HG02981 (cell line): ENCODE measurements around the gene PPP1R16B.
"Not testable (repeated sequence)": the region's sequence is repeated elsewhere in the genome, so short reads cannot be mapped to it uniquely, and the experiment has no call there.

Experiments used
- ATAC-seq: cut with Tn5 transposase; IDR thresholded peaks from one replicate; pipeline ENCODE4 v1.9.1; 2021; ENCODE audit warnings: mild to moderate bottlenecking, moderate library complexity; ENCODE audit not compliant: unreplicated experiment

PPP1R16B gene

DNA sequence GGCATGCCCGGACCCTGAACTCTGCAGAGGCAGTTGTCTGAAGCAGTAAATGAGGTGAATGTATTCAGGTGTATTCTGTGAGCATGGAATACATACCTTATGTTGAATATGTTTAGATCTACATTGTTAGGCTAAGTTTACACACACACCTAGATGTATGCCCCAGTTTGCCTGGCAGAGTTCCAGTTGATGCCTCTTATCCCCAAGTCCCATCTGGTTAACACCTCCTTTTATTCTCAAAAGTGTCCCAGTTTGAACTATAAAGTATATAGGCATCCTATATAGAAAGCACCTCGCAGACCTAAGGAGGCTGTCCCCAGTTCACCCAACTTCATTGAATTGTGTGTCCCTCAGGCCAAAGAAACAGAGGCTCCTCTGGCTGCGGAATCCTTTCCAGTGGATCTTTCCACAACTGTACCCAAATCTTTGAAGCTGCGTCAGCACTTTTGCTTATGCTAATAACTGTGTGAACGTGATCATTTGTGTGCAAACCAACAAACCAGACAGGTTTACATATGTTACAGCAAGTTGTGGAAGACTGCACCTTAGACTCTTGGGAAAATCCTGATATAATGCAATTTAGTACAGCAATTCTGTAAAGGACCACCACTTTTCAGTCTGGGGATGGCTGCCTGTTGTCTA is 151.9 kb downstream of the PPP1R16B start:
- no peak for ATAC-seq

DNA sequence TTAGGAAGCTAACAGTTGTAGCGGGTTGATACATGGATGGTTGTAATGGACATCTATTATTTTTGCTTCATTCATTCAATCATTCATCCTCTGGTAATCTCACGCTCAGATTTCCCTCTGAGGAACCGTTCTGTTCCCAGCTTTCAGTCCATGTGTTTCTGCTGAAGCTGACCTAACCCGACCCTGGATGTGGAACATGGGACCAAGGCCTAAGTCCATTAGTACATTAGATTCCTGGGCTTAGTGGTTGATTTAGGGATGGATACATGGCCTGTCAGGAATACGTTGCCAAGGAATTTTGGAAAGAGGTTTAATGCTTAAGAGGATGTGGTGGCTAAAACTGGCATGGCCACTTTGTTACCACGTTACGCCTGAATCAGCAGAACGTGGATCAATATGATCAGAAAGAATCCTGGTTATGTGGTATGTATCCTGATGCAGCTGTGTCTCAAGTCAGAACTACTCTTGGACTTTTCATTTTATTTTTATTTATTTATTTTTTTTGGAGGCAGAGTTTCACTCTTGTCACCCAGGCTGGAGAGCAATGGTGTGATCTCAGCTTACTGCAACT is 152.5 kb downstream of the PPP1R16B start:
- no peak for ATAC-seq

DNA sequence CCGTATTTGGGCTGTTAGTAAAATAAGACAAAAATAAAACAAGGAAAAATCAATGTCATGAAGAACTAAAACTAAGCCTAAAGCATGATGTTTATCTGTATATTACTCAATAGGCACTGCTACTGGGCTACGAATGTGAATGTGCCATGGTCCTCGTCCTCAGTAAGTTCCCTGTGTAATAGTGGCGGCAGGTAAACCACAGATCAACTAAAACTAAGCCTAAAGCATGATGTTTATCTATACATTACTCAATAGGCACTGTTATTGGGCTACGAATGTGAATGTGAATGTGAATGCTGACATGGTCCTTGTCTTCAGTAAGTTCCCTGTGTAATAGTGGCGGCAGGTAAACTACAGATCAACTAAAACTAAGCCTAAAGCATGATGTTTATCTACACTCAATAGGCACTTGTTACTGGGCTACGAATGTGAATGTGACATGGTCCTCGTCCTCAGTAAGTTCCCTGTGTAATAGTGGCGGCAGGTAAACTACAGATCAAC is 154.7 kb downstream of the PPP1R16B start:
- ATAC-seq, result not testable (repeated sequence)

DNA sequence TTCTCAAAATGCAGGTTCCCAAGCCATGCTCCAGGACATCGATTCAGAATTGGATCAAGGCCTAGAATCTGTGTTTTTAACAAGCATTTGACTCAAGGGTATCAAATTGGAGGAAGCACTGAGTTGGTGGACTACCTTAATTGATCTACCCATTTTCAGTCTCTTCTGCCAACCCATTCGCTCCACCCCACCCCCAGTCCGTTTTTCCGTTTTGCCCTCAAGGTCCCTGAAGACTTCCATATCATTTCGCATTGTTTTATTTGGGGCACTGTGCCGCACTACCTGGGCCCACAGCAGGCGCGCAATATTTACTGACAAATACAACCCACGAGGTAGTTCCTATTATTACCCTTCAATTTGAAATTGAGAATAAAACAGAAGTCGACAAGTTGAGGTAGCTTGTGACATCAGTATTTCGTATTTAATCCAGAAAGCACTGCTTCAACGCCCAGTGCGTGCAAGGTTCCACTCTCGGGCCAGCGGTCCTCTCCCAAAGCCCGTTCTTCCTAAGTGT is 156.1 kb downstream of the PPP1R16B start:
- ATAC-seq, result no peak

DNA sequence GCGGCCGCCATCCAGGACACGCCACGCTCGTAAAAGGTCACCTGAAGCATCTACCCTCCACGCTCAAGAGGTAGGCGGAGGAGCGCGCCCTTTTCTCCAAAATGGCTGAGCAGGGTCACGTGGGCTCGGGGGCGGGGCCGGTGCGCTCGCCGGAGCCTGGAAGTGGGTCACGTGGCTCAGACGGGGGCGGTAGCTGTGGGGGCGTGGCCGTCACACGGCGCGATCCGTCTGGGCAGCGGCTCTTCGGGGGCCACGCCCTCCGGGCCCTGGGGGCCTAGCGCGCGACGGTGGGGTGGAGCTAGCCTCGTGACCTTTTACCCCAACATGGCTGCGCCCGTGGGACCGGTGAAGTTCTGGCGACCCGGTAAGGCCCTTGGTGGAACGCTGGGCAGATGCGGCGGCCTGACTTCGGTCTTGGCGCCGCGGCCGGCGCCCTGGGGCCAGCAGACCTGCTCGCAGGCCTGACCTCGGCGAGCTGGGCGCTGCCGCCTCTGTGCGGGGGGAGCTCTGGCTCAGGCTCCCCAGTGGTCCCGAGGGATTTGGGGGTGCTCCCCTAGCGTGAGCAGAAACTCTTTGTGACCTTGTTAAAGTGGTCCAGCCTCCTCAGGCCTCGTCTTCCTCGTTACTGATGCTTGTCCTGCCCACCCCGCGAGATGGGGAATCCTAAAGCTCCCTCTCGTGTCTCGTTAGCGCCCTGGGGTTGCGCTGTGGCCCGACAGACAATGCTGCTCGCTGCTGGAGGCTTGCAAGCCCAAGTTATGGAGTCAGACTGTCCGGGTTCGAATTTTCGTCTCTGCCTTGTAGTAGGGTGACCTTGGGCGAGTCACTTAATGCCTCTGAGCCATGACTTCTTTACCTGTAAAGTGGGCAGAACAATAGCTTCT is 156.8 kb downstream of the PPP1R16B start, which contains the start of gene DHX35:
Gene DHX35 (plus strand): TSS at position 301 of the 884 bp plus-strand sequence. CDS start 24 bp downstream, at position 325.
- peak; percentile 93 for ATAC-seq

DNA sequence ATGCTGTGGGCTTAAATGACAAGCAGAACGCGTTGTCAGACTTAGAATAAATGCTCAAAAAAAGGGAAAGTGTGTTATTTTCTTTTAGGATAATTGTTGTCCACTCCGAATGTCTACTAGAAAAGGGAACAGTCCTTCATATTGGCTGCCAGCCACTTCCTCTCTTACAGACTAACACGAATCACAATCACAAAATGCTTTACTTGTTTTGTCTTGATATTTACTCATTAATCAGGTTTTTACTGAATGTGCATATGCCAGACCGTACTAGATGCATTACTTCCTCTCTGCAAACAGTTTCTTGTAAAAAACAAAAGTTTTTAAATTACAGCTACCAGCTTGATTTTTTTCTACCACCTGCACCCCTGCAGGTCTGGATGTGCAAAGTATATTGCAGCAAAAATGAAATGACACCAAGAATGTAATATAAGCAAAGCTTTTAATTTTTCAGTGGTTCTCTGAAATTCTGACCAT is 157.5 kb downstream of the PPP1R16B start:
- no peak for ATAC-seq

DNA sequence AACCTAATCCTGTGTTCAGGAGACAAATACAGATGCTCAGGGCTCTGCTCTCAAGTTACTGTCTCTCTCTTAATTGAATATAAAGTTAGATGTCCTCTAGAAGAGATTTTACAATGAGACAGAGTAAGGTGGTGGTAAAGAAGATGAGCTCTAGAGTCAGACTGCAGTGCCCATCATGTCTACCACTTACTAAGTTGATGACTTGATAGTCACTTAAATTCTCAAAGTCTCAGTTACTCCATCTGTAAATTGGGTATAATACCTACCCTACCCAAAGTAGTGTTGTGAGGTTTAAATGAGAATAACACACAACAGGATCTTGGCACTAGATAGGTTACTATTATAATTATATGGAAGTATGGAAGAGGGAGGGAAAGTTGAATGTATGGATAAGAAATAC is 158.2 kb downstream of the PPP1R16B start:
- ATAC-seq, result no peak

DNA sequence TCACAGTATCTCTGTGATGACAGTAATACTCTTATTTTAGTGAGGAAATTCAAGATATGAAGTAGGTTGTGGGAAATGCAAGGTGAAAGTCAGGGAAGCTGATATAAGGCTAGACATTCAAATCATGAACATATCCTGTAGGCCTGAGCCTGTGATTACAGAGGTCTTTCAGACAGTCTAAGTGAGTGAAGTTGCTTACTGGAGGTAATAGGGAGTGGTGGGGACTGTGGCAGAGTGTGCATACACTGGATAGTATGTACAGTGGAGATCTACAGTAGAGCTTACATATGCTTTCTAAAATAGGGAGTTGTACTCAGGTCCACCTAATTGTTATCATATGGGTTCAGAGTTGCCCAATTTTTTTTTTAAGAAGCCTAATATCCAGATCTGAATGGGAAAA is 159.8 kb downstream of the PPP1R16B start:
- ATAC-seq, result no peak

DNA sequence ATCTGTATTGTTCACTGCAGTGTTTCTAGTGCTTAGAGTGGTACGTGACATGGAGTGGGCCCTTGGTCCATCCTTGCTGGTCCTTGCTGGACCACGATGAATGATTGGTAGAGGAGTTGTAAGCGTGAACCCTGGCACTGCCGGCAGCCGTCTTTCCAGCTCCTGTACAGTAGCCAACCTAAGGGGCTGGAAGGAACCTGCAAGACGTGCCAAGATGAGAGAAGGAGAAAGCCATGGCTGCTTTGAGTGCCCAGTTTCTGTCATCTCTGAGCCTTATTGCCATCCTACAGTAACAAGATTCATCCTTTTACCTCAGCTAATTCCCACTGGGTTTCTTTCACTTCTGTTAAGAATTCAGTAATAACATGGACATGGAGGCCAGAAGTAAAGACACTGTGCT is 162.6 kb downstream of the PPP1R16B start:
- no peak for ATAC-seq

DNA sequence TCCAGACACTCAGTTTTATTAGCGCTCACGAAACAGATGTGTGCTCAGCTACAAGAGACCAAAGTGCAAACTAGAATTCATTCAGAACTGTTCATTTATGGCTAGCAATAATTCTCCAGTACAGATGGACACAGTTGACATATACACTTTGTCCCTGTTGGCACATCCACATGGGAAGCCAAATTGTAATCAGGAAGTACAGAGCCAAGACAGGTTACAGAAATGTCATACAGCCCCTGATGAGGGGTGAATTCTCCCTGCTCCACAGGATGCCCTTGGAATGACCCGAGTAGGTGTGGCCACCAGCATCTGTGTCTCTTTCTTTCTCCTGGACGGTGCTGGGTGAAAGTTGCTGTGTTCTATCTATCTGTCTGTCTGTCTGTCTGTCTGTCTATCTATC is 164.2 kb downstream of the PPP1R16B start:
- no peak for ATAC-seq

DNA sequence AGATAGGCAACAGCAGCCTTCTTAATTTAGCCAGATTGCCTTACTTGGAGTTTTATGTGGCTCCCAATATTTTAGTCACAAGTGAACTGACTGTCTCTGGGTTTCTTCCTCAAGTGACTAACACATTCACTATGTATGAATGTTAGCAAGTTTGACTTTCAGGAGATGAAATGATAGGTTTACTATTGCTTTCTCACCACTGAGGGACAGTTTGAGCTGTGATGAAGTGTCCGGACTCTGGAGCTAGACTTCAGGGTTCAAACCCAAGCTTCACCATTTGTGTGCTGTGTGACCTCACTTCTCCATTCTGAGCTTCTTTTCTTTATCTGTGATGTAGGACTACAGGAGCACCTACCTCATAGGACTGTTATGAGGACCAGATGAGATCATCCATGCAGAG is 164.8 kb downstream of the PPP1R16B start:
- no peak for ATAC-seq
